Activated T-cell treated with anti-CD3 and anti-CD28 coated beads, Interleukin-2, amount 50 U/mL, for 48 hours (primary cell): ENCODE measurements around the gene DMBT1.

Experiments
- DNase-seq, 2 experiments: peaks; one replicate each; pipeline ENCODE4 v3.0.0-alpha.2; 2020

Gene DMBT1

DNA sequence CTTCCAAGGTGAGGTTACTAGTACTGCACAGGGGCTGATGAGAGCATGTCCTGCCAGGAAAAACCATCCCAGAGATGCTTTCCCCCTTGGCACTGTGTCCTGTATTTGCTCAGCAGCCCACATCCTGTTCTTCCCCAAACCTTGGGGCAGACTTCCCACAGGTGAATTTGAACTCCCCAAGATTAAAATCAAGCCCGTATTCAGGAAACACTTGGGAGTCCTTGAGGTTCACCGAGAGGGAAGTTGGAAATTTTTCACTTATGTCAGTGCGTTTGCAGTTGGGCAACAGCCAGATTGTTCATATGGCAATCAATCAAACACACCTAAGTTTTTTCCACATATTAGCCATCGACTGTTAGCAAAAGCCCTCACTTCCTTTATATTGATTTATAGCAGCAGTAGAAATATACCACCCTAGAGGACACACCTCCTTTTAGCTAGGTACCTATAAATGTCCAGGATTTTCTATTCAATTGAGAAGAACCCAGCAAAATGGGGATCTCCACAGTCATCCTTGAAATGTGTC is at the start of gene DMBT1:
Gene DMBT1, plus strand, starts transcription at position 476 of the 526 bp plus-strand sequence. Its CDS starts 17 bp downstream, at position 493.
- DNase-seq = no peak

DNA sequence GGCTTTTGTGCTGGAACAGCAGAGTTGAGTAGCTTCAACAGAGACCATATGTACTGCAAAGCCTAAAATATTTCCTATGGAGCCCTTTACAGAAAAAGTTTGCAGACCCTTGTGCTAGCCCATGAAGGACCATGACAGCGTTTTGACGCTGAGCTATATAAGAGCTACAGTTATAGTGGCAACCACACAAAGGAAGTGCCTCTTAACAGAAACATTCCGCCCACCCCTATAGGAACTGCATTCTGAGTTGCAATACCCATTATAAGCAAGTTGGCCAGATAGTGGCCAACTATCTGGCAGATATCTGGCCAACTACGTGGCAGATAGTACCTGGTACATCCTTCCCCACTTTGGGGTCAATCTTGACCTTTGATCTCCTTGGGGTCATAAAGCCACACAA is 47.5 kb upstream of the DMBT1 start:
- no peak for DNase-seq

DNA sequence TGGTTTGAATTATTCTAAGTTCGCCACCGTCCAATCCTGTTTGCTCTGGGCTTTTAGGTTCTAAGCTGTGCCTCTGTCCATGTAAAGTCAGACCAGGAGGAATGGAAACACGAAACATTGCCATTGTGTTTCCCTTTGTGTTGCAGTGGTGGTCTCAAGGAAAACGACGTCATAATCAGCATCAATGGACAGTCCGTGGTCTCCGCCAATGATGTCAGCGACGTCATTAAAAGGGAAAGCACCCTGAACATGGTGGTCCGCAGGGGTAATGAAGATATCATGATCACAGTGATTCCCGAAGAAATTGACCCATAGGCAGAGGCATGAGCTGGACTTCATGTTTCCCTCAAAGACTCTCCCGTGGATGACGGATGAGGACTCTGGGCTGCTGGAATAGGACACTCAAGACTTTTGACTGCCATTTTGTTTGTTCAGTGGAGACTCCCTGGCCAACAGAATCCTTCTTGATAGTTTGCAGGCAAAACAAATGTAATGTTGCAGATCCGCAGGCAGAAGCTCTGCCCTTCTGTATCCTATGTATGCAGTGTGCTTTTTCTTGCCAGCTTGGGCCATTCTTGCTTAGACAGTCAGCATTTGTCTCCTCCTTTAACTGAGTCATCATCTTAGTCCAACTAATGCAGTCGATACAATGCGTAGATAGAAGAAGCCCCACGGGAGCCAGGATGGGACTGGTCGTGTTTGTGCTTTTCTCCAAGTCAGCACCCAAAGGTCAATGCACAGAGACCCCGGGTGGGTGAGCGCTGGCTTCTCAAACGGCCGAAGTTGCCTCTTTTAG is 46.3 kb upstream of the DMBT1 start:
- no peak for DNase-seq

DNA sequence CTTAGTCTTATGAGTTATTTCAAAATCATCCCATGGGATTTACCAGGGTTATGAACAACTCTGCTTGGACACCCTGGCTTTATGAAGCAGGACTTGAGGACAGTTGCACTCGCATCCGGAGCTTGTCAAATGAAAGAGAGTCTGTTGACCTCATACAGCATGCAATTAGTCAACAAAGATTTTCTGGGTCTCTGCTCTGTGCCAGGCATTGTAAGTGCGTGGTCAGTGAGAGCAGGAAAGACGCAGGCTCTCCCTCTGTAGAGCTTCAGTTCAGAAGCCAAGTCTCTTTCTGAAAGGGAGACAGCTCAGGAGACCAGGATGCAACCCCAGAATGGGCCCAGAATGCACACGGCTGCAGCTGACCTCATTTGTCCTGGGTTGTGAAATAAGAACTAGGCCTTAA is 45.5 kb upstream of the DMBT1 start:
- DNase-seq = no peak

DNA sequence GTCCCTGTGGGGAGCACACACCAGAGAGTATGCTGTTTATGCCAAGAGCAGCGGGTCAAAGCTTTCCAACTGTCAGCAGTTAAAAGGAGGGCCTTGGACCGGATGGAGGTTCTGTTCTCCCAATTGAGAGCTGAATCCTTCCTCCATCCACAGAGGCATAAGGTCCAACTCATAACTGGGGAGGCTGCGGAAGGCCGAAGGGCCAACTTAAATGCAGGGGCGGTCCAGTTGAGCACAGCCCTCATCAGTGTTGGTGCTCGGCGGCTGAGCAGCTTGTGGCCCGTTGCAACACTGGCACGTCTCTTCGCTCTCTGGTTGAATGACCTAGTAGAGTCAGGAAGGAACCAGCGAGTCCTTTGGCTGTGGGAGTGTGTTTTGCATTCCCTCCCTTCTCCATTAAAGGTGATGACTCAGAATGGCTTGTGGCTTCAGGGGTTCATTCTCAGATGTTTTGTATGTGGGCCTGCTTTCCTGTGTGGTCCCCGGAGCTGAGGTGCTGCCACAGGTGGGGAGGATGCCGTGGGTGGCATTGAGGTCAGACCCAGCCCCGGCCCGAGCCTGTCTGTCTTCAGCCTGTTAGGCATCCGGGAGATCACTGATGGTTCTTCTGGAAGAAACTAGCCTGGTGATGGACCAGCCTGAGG is 44.8 kb upstream of the DMBT1 start:
- peak; percentile 66 to 75 for DNase-seq

DNA sequence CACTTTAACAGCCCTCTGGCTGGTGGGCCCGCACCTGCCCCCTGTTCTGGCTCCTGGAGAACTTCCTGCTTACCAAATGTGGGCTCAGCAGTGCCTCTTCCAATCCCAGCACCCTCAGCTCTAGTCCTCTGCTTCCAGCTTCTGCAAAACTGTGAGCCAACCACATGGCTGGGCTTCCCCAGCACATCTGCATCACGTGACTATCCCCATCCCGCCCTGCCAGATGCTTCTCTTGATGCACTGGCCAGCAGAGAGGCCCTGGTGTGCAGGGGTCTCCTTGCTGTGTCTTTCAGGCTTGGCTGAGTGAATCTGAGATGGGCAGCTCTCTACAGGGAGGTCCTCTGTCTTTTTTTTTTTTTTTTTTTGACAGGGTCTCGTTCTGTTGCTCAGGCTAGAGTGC is 43.8 kb upstream of the DMBT1 start:
- no peak for DNase-seq

DNA sequence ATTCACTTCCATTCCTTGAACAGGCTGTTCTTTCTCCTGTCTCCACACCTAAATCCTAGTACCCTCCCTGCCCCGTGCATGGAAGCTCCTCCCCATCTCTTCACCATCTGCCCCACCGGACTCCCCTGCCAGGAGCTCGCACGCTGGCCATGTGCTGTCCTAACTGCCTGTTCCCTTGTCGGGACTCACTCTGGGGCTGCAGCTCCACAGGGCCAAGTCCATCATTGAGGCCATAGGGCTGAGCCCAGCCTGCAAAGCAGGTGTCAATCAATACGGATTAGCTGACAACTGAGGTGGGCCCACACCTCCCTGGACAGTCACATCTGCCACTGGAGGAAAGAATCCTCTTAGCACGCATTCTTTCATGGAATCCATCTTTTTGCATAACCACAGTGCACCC is 41.4 kb upstream of the DMBT1 start:
- no peak for DNase-seq

DNA sequence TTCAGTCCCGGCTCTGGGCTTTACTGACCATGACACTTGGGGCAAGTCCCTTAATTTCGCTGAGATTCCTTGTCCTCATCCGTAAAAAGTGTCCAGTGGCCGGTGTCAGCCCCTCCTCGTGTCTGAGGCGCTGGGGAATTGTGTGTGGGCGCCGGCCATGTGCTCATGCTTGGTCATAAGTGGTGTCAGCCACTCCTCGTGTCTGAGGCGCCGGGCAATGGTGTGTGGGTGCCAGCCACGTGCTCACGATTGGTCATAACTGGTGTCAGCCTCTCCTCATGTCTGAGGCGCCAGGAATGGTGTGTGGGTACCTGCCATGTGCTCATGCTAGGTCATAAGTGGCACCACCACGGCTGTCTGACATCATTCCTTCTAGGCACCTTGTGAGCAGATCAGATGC is 40.7 kb upstream of the DMBT1 start:
- DNase-seq = no peak

DNA sequence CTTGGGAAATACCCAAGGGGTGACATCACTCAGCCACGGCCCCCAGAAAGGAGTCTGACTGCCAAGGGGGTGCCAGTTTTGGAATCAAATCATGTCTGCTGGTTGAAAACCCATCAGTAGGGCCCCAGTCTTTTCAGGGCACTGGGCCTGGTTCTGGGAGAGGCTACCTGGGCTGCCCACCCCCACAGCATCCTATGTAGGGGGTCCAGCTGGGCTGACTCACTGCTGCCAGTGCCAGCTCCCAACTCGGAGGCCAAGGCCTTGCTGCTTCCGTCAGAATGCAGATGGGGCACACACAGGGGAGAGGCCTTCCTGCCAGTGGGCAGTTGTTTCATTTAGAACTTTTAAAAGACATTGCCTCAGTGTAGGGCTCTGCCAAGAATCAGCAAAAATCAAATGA is 39.5 kb upstream of the DMBT1 start:
- no peak for DNase-seq

DNA sequence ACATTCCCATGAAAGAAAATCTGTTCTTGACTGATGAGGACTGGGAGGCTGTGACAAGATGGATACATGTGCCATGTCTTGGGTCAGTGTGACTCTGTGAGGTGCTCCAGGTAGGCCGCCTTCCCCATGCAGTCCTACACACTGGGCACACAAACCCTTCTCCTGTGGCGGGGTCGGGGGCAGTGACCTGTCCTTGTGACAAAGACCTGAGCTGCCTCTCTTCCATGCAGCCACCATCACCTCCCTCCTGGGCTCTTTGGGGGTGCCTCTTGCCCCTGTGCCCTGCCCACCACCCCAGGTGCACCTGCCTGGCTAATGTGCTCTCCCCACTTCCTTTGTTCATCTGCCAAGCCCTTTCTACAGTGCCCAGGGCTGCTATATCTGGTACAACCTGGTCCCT is 35.7 kb upstream of the DMBT1 start:
- no peak for DNase-seq

DNA sequence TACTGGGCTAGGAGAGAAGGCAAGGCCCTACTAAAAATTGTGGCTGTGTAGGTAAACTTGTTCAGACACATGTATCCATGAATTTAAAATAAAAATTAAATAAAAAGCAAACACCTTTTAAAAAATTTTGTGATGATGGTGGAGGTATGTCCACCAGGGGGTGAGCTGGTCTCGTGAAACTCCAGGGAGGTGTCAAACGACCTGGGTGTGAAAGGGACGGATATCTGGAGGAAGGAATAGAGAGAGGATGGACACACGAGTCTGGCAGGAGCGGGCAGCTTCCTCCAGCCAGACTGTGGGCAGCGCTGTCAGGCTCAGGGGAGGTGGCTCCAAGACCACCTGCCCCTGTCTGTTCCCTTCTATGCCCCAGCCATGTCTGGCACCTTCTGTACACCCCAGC is 34.8 kb upstream of the DMBT1 start:
- no peak for DNase-seq

DNA sequence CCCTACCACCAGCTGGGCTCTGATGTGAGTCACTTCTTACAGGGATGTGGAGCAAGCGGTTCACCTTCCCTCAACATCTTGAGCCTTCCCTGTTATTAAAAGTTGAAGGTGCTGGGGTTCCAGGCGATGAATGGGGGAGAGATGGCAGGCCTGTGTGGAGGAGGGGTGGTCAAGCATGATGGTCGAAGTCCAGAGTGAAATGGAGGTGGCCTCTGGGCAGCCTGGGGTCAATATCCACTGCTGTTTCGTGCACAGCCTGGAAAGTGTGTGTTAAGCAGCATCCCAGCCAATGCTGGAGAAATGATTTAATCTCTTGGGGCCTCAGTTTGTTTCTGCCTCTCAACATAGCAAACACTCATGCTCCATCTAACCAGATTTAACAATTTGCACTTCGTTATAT is 33.7 kb upstream of the DMBT1 start:
- no peak for DNase-seq

DNA sequence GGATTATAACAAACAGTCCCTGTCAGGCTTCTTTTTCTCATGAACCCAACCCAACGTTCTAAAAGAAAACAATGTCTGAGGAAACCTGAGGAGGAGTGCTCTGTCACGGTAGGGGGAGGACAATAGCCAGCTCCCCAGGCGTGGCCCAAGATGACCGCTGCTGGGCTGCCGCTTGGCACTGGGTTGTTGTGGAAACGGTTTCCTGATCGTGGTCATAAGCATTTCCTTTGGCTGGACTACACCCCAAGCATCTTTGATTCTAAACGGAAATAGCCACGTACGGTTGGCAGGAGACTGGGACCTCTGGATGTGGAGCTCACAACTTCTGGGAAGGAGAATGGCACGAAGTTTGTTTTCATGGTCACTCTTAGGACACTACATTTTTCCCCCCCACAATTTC is 30.4 kb upstream of the DMBT1 start:
- no peak for DNase-seq

DNA sequence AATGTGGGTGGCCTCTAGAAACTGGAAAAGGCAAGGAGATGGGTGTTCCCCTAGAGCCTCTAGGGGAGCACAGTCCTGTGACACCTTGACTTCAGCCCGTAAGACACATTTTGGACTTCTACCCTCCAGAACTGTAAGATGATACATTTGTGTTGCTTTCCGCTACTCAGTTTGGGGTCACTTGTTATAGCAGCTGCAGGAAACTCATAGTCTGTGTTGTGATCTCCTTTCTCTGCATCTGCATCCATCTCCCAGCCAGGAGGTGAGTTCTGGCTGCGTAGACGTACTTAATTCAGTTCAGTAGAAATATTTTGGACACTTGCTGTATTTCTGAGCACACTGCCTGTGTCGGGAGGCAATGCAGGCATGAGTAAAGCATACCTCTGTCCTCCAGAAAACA is 29.3 kb upstream of the DMBT1 start:
- no peak for DNase-seq

DNA sequence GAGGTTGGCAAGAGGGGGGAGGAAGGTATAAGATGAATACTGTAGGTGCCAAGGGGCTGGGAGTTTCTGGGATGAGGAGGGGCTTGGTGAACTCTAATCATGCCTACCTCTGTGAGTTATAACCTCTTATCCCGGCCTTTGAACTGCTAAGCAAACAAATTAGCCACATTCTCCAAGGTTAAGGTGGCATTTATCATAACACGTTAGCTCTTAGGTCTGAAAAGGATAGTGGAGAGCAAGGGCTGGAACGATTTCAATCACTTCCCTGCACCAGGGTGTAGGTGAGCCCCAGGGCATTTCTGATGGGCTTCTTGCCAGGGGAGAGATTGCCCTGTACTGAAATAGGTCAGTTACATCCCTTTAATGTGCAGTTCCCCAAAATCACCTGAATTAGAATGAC is 28.6 kb upstream of the DMBT1 start:
- DNase-seq = no peak

DNA sequence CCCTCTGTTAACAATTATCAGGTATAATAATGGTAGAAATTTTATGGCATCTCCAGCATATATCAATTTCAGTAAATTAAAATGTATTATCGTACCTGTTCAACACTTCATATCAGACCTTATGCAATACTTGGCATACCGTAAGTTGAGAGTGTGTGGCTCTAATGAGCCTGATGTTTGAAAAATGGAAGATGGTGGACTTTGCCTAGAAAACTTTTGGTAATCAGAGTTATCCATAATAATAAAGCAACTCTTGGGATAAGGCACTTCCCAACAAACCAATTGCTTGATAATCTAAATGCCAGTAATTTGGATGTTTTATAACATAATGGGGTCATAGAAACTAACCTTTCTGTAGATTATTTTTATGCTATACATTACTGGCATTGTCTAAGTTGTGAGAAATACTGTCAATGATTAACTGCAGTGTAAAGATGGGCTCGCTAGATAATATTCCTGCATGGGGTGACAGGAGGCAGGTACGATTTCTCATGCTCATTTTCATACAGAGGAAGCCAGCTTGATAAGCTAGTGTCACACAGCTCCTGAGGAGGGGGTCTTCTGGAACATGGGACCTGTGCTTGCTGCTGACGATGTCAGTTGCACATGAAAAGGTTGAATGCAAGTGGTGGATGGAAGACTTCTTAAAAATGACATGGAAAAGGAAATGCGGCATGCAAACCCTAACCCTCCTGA is 27.8 kb upstream of the DMBT1 start:
- no peak for DNase-seq

DNA sequence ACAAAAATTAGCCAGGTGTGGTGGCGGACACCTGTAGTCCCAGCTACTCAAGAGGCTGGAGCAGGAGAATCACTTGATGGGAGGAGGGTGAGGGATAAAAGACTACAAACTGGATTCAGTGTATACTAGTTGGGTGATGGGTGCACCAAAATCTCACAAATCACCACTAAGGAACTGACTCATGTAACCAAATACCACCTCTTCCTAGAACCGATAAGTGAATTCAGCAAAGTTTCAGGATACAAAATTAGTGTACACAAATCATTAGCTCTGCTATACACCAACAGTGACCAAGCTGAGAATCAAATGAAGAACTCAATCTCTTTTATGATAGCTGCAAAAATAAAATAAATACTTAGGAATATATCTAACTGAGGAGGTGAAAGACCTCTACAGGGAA is 23.0 kb upstream of the DMBT1 start:
- DNase-seq = no peak

DNA sequence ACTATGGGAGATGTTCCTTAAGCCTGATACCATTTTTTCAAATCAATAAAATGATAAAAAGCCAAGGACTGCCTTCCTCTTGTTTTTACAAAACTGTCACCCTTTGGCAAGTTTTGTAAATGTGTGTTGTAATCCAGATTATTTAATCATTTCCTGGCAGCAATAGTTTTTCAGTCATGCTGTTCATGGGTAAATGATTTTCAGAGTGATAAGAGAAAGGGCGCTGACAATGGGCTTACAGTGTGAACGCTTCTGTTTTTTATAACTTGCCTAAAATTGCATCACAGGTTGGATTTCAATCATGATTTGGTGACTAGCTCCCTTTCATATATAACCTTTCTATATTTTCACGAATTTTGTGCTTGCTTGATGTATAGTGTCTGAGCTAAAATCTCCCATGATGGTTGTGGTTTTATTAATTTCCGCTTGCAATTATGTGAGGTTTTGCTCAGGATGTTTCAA is 19.0 kb upstream of the DMBT1 start:
- no peak for DNase-seq

DNA sequence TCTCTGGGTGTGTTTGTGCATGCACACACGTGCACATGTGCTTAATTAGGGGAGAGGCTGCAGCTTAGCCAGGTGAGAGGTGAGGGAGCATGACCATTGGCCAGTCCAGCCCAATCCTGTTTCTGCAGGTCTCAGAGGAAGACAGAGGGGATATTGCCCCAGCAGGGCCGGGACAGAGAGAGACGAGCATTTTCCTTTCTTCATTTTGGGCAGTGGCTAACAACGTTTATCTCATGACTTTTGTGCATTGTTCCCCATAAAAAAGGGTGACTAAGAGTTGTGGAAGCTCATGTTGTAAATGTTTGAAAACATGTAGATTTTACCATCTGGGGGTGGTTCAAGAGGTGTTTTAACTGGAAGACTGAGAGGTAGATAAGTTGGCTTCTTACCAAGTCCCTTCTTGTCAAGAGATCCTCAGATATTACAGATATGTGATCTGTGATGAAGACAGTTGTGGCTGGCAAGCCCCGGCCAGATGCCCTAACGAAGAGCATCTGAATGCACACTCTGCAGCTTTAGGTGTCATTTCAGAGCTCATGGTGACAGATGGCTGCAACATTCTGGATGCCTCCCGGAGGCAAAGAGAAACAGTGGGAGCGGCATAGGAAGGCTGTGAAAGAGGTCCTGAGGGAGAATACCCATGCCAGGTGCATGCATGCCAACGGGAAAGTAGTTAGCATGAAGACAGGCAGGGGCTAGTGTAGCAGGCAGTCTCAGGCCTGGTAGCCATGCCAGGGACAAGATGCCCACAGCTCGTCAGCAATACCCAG is 16.7 kb upstream of the DMBT1 start:
- no peak for DNase-seq

DNA sequence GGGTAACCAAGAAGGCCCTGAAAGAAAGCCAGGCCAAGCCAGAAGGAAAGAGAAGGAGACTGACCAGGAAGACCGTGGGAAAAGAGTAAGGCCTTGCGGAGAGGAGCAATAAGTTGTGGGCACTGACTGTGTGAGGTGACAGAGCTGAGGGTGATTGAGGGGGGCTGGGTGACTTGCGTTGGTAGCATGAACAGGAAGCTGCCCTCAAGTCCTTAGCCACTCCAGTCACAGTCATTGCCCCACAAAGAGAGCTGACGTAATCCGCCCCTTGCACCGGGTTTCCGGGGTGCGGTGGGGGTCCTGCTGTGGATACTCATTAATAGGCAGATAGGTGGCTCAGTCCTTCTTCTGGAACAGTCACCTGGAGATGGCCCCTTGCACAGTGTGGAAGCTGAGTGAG is 16.1 kb upstream of the DMBT1 start:
- DNase-seq = no peak

DNA sequence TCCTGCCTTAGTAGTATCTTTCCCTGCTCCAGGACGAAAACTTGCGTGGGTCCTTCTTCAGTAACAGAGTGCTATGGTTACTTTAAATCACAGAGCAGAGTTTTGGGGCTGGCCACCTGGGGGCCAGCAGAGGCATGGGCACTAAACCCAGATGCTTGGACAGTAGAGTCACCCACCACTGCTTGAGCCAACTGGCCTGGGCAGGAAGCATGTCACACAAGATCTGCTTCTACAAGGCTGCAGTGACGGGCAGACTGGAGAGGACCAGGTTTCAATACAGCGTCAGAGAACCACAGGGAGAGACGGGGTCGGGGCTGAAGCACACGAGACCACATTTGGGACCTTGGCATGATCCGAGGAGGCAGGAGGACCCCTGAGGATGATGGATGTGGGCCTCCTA is 14.3 kb upstream of the DMBT1 start:
- no peak for DNase-seq

DNA sequence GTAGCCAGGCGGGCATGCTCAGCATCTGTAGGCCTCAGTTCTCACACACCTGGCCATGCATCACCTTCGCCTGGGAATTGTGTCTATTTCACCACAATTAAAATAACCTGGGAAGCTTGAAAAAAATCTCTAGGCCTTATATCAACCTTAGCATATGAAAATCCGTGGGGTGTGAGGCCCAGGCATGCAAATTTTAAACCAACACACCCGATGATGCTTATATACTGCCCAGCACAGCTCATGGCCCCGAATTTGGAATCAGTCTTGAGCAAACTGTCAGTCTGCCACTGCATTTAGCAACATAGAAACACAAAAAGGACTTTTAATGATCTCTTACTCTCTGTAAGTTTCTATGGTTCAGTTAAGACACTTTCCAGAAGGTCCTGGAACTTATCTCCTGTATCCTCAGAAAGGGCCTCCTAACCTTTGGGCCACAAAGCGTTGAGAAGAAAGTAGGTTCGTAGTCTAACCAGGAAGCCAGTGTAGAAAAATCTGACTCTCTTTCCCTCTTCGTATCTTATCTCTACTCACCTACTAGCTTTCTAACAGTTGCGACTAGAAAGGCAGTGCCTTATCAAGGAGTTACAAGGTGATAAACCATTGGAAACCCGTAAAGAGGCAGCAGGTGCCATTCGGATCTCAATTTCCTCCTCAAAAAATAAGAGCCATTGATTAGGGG is 12.0 kb upstream of the DMBT1 start:
- DNase-seq = no peak
